Endothelial cell of umbilical vein (primary cell): ENCODE data around the gene ANKH. TPM values are rescaled to one million over a fixed set of nuclear protein-coding genes. Genes with fewer than 3 reads are reported as not detected.

Source experiments
- BruUV-seq: library from RNA; stranded (reverse); fragments of 400-500 nt; replicated peaks from 2 replicates; lab custom pipeline; 2021; lab: Mats Ljungman, UMichigan
- CTCF ChIA-PET: fragments of 300-600, 350-600 bp; sonication (Branson Sonifier 250); formaldehyde crosslinking; loops from one replicate; lab custom pipeline; 2021; ENCODE audit warnings: antibody characterized with exemption, inconsistent platforms; lab: Charles Lee
- POLR2A ChIA-PET: fragments of 300-600, 350-600 bp; sonication (Branson Sonifier 250); formaldehyde crosslinking; loops from one replicate; lab custom pipeline; 2021; ENCODE audit warnings: antibody characterized with exemption, inconsistent platforms; lab: Charles Lee
- DNase-seq: peaks from one replicate; pipeline ENCODE4 v3.0.0-alpha.2; 2011; ENCODE audit warnings: low read depth, low spot score
- FAIRE-seq: peaks from 2 replicates; lab custom pipeline; 2011; peaks lifted over from hg19 to GRCh38; lab: Jason Lieb, UNC
- H2AFZ ChIP-seq: 2 replicates; pipeline ENCODE4 v1.6.0; 2012; ENCODE audit warnings: low read depth, low read length, control low read depth, inconsistent platforms
- H3K27ac ChIP-seq: 2 replicates; pipeline ENCODE4 v1.5.1; 2011; ENCODE audit warnings: low read depth, mild to moderate bottlenecking, control low read depth, low read length, moderate library complexity; ENCODE audit not compliant: insufficient read depth
- H3K27me3 ChIP-seq, 2 experiments: 2 replicates each; pipeline versions ENCODE4 v1.6.0 to v1.6.1; 2011; ENCODE audit warnings: low read length in 2 of 2, mixed read lengths in 1 of 2; ENCODE audit not compliant: control insufficient read depth in 2 of 2, insufficient read depth in 2 of 2
- H3K36me3 ChIP-seq, 2 experiments: 2 replicates in 1 of 2; 3 replicates in 1 of 2; pipeline ENCODE4 v1.5.1; 2011; ENCODE audit warnings: low read length in 2 of 2, mild to moderate bottlenecking in 1 of 2, moderate library complexity in 1 of 2; ENCODE audit not compliant: control insufficient read depth in 2 of 2, insufficient read depth in 2 of 2; ENCODE audit errors: extremely low read depth in 1 of 2
- H3K4me1 ChIP-seq: 3 replicates; pipeline ENCODE4 v1.5.1; 2011; ENCODE audit warnings: mild to moderate bottlenecking, low read length; ENCODE audit not compliant: control insufficient read depth, insufficient read depth; ENCODE audit errors: extremely low read depth
- H3K4me2 ChIP-seq: 2 replicates; pipeline ENCODE4 v1.6.1; 2011; ENCODE audit warnings: low read length, control low read depth, mixed read lengths; ENCODE audit not compliant: insufficient read depth
- H3K4me3 ChIP-seq, 3 experiments: fragments of 200-600 bp in 1 of 3; sonication (generic), shearing (Covaris generic) in 1 of 3; replicated peaks in 1 of 3; 2 replicates each; pipeline ENCODE4 v1.5.1; 2011 to 2016; ENCODE audit warnings: control low read depth in 3 of 3, low read length in 3 of 3, mild to moderate bottlenecking in 2 of 3, inconsistent platforms in 1 of 3, low read depth in 1 of 3, moderate library complexity in 1 of 3; ENCODE audit not compliant: insufficient read depth in 1 of 3
- H3K79me2 ChIP-seq: 2 replicates; pipeline ENCODE4 v1.6.0; 2012; ENCODE audit warnings: low read length, inconsistent platforms; ENCODE audit not compliant: control insufficient read depth, insufficient read depth
- H3K9ac ChIP-seq: replicated peaks from 2 replicates; pipeline ENCODE3; 2011; ENCODE audit warnings: low read length, control low read depth; ENCODE audit not compliant: insufficient read depth; ENCODE audit errors: extremely low read depth
- H3K9me1 ChIP-seq: replicated peaks from 3 replicates; pipeline ENCODE4 v1.6.0; 2011; ENCODE audit warnings: mild to moderate bottlenecking, low read length; ENCODE audit not compliant: control insufficient read depth, insufficient read depth; ENCODE audit errors: extremely low read depth
- H3K9me3 ChIP-seq: replicated peaks from 2 replicates; pipeline ENCODE4 v1.5.1; 2012; ENCODE audit warnings: low read length, inconsistent platforms; ENCODE audit not compliant: control insufficient read depth, insufficient read depth
- H4K20me1 ChIP-seq: replicated peaks from 2 replicates; pipeline ENCODE3; 2011; ENCODE audit warnings: mild to moderate bottlenecking, low read length; ENCODE audit not compliant: control insufficient read depth, insufficient read depth; ENCODE audit errors: extremely low read depth
- CTCF ChIP-seq, 2 donors: IDR thresholded peaks; 1 replicate in 1 of 2; 2 replicates in 1 of 2; pipeline ENCODE4 v1.5.1; 2011; ENCODE audit warnings: low read length in 2 of 2, mild to moderate bottlenecking in 2 of 2, moderate library complexity in 2 of 2, control low read depth in 1 of 2, inconsistent platforms in 1 of 2, low read depth in 1 of 2; ENCODE audit not compliant: insufficient read depth in 1 of 2; ENCODE audit errors: extremely low read depth in 1 of 2
- EZH2 ChIP-seq: IDR thresholded peaks from 2 replicates; pipeline ENCODE4 v1.6.1; 2012; ENCODE audit warnings: borderline replicate concordance, low read depth, mild to moderate bottlenecking, moderate library complexity, low read length, inconsistent platforms; ENCODE audit not compliant: severe bottlenecking
- FOS ChIP-seq: IDR thresholded peaks from 2 replicates; pipeline ENCODE4 v1.6.1; 2011; ENCODE audit warnings: mild to moderate bottlenecking, low read length, moderate library complexity, borderline replicate concordance; ENCODE audit not compliant: insufficient read depth
- GATA2 ChIP-seq: IDR thresholded peaks from 2 replicates; pipeline ENCODE4 v1.7.0; 2011; ENCODE audit warnings: low read depth, mild to moderate bottlenecking, moderate library complexity, mixed read lengths, low read length; ENCODE audit not compliant: insufficient read length, insufficient read depth
- JUN ChIP-seq: IDR thresholded peaks from 2 replicates; pipeline ENCODE4 v1.6.1; 2011; ENCODE audit warnings: borderline replicate concordance, low read depth; ENCODE audit not compliant: insufficient read length, insufficient read depth
- MAX ChIP-seq: IDR thresholded peaks from 2 replicates; pipeline ENCODE4 v1.6.1; 2011; ENCODE audit not compliant: insufficient read depth, insufficient read length
- MYC ChIP-seq: IDR thresholded peaks from one replicate; pipeline ENCODE4 v1.6.1; 2011; ENCODE audit warnings: mild to moderate bottlenecking, low read depth, low read length
- POLR2A ChIP-seq: IDR thresholded peaks from 2 replicates; pipeline ENCODE4 v1.6.1; 2012; ENCODE audit warnings: low read depth, mild to moderate bottlenecking, control low read depth, low read length
- POLR2AphosphoS5 ChIP-seq: IDR thresholded peaks from 2 replicates; pipeline ENCODE4 v1.6.1; 2012; ENCODE audit warnings: low read depth, mild to moderate bottlenecking, control low read depth, low read length, moderate library complexity; ENCODE audit not compliant: insufficient read depth
- dilution Hi-C: fragments of 300-500 bp; cut with MboI; formaldehyde crosslinking; loops from one replicate; pipeline ENCODE4 v1.15.0; 2019; ENCODE audit warnings: low sequenced_read_pairs; ENCODE audit not compliant: extremely low pct_ligation_motif_present
- intact Hi-C: fragments of 100-400 bp; cut with micrococcal nuclease; formaldehyde crosslinking; loops from one replicate; pipeline ENCODE4 v1.10.0; 2022
- polyA plus RNA-seq, 4 experiments: library from polyadenylated mRNA; depleted of rRNA in 3 of 4; stranded (reverse) in 3 of 4; unstranded in 1 of 4; fragments of >200 nt; gene quantifications; 2 replicates each; pipeline versions ENCODE4 v1.2.1 to v1.2.3, GENCODE V29; 2011 to 2012; ENCODE audit warnings: missing spikeins in 1 of 4
- total RNA-seq: library from RNA; stranded (reverse); gene quantifications from 2 replicates; pipeline ENCODE4 v1.2.3, GENCODE V29; 2021

ANKH gene
- total and polyA plus RNA-seq, 2 donors (not counting 3 experiments of a cell fraction or from before 2014, with no cell fraction given): 12.7 to 31.4 TPM

- Histone ChIP-seq H3K79me2 (no peaks in the 10 kb centered on the region), H3K4me3 (no peak overlapping the region), H3K9me3 (no peaks in the 10 kb centered on the region), H4K20me1 (no peaks in the 10 kb centered on the region), H3K9me1 (no peaks in the 10 kb centered on the region), H3K4me1 (no peaks in the 10 kb centered on the region), H3K27me3 (no peaks in the 10 kb centered on the region), H2AFZ (no peak overlapping the region), H3K4me2 (no peak overlapping the region), H3K9ac (no peak overlapping the region), H3K36me3 (no peaks in the 10 kb centered on the region), H3K27ac (no peak overlapping the region)
- ChIA-PET POLR2A (no interaction called here), CTCF (interaction anchor here (0.9 to 3.7 kb wide), 5 partner anchors 8 to 235 kb away, joined by 3 to 8 read pairs (median 4); no protein-coding TSS in a partner anchor)
- FAIRE-seq (no peak), DNase-seq (no peak)
- intact Hi-C loops (no loop called here), dilution Hi-C loops (no loop called here)
- TF ChIP-seq POLR2A (no peak), MYC (no peak), CTCF (IDR thresholded peaks at IDR 0.05; ENCODE audit: extremely low read depth in 1 of 2, insufficient read depth in 1 of 2, low read depth in 1 of 2, low read length in 2 of 2) (no peak), GATA2 (no peak), FOS (no peak), EZH2 (no peak), POLR2AphosphoS5 (no peak), MAX (no peak), JUN (no peak)
- no TSS peak for BruUV-seq
These were observed 103.7 kb downstream of the ANKH start for GRCh38 chr5:14767735-14768507.
